Activated B cell treated with CpG ODN at 0.5 μM for 24 hours (primary cell): ENCODE data around the gene NCDN. TPM values are rescaled to one million over a fixed set of nuclear protein-coding genes. Genes with fewer than 3 reads are reported as not detected.

ENCODE experiments used
- ATAC-seq: fragments of 200-7000 bp; cut with Tn5 transposase; one replicate; pipeline ENCODE4 v1.10.0; 2021; ENCODE audit warnings: low read depth, mild to moderate bottlenecking, moderate library complexity
- CTCF ChIA-PET: fragments of 350-600 bp; sonication (Branson Sonifier 250); formaldehyde crosslinking; loops from one replicate; lab custom pipeline; 2021; ENCODE audit warnings: antibody characterized with exemption; lab: Charles Lee
- POLR2A ChIA-PET: fragments of 350-600 bp; sonication (Branson Sonifier 250); formaldehyde crosslinking; loops from one replicate; lab custom pipeline; 2021; ENCODE audit warnings: antibody characterized with exemption; lab: Charles Lee
- DNase-seq: peaks from one replicate; pipeline ENCODE4 v3.0.0; 2022
- H3K27ac Mint-ChIP-seq: one replicate; pipeline ENCODE4 v1.8.0; 2020; ENCODE audit warnings: mixed read lengths
- H3K27me3 Mint-ChIP-seq: one replicate; pipeline ENCODE4 v1.8.0; 2021; ENCODE audit warnings: mixed read lengths
- H3K36me3 Mint-ChIP-seq: one replicate; pipeline ENCODE4 v1.8.0; 2021; ENCODE audit warnings: low read depth, mixed read lengths
- H3K4me1 Mint-ChIP-seq: one replicate; pipeline ENCODE4 v1.8.0; 2021; ENCODE audit warnings: mixed read lengths
- H3K4me3 Mint-ChIP-seq: one replicate; pipeline ENCODE4 v1.8.0; 2020; ENCODE audit warnings: mild to moderate bottlenecking, mixed read lengths
- H3K9me3 Mint-ChIP-seq: one replicate; pipeline ENCODE4 v1.8.0; 2020; ENCODE audit warnings: mixed read lengths
- intact Hi-C: fragments of 100-400 bp; cut with micrococcal nuclease; formaldehyde crosslinking; loops from one replicate; pipeline ENCODE4 v1.15.1; 2024
- total RNA-seq: library from RNA; stranded (reverse); gene quantifications from 2 replicates; pipeline ENCODE4 v1.2.3, GENCODE V29; 2022
- TF ChIP-seq, protein P1 (sequence below): fragments of 200-600 bp; IDR thresholded peaks from one replicate; pipeline ENCODE4 v1.8.0; 2022; ENCODE audit warnings: antibody characterized with exemption, mild to moderate bottlenecking

NCDN gene, protein sequence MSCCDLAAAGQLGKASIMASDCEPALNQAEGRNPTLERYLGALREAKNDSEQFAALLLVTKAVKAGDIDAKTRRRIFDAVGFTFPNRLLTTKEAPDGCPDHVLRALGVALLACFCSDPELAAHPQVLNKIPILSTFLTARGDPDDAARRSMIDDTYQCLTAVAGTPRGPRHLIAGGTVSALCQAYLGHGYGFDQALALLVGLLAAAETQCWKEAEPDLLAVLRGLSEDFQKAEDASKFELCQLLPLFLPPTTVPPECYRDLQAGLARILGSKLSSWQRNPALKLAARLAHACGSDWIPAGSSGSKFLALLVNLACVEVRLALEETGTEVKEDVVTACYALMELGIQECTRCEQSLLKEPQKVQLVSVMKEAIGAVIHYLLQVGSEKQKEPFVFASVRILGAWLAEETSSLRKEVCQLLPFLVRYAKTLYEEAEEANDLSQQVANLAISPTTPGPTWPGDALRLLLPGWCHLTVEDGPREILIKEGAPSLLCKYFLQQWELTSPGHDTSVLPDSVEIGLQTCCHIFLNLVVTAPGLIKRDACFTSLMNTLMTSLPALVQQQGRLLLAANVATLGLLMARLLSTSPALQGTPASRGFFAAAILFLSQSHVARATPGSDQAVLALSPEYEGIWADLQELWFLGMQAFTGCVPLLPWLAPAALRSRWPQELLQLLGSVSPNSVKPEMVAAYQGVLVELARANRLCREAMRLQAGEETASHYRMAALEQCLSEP
- 15.2 and 18.4 TPM in 2 replicates for total RNA-seq

DNA sequence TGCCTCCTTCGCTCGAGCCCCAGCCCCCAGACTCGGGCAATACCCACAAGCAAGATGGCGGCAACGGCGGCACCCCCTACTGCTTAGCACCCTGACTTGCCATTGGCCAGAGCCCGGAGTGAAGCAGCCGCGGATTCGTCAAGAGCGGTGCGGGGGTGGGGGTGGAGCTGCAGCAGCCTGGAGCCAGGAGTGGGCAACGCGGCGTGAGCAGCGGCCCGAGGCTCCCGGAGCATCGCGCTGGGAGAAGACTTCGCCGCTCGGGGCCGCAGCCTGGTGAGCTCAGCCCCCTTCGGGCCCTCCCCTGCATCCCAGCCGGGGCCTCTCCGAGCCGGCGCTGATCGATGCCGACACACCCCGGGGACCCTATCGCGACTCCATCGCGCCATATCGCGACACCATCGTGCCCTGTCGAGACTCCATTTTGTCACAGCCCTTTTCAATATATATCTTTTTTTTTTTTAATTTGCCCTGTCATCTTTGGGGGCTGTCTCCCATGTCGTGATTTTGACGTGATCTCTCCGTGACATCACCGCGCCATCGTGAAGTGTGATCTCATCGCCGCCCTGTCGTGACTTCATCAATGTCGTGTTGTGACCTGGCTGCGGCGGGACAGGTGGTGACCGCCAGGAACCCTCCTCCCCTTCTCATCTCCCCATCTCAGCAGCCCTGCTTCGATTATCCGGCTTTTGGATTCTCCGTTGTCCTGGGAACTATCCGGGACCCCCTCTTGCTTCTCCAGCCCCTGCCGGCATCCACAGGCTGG, at the start of gene NCDN:
Gene NCDN, plus strand, starts transcription at position 189 of the 763 bp plus-strand sequence. Its CDS starts 392 bp downstream, at position 581.
- Mint-ChIP-seq H3K4me1 (peaks cover 32% of the 10 kb centered on the region), H3K27me3 (no peaks in the 10 kb centered on the region), H3K9me3 (no peaks in the 10 kb centered on the region), H3K4me3 (peak within 1 kb of the TSS; percentile 96), H3K27ac (peak within 1 kb of the TSS; percentile 96), H3K36me3 (peaks cover 17% of the 10 kb centered on the region)
- ChIA-PET POLR2A (interaction anchor here (0.5 to 2.0 kb wide), 11 partner anchors 15 to 685 kb away, joined by 3 to 11 read pairs (median 4); partner anchors contain the start of genes AGO3 and CLSPN), CTCF (interaction anchor here (1.5 kb wide), 1 partner anchor 107 kb away, joined by 7 read pairs; no protein-coding TSS in a partner anchor)
- DNase-seq (peak; percentile 87), ATAC-seq (peak; percentile 94)
- TF ChIP-seq, protein P1, sequence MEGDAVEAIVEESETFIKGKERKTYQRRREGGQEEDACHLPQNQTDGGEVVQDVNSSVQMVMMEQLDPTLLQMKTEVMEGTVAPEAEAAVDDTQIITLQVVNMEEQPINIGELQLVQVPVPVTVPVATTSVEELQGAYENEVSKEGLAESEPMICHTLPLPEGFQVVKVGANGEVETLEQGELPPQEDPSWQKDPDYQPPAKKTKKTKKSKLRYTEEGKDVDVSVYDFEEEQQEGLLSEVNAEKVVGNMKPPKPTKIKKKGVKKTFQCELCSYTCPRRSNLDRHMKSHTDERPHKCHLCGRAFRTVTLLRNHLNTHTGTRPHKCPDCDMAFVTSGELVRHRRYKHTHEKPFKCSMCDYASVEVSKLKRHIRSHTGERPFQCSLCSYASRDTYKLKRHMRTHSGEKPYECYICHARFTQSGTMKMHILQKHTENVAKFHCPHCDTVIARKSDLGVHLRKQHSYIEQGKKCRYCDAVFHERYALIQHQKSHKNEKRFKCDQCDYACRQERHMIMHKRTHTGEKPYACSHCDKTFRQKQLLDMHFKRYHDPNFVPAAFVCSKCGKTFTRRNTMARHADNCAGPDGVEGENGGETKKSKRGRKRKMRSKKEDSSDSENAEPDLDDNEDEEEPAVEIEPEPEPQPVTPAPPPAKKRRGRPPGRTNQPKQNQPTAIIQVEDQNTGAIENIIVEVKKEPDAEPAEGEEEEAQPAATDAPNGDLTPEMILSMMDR, result no peak
- intact Hi-C loops, result loop anchor here (1.0 to 5.0 kb wide), 7 partner anchors 16 to 665 kb away; partner anchors contain the start of genes PSMB2, SFPQ, TFAP2E and THRAP3

DNA sequence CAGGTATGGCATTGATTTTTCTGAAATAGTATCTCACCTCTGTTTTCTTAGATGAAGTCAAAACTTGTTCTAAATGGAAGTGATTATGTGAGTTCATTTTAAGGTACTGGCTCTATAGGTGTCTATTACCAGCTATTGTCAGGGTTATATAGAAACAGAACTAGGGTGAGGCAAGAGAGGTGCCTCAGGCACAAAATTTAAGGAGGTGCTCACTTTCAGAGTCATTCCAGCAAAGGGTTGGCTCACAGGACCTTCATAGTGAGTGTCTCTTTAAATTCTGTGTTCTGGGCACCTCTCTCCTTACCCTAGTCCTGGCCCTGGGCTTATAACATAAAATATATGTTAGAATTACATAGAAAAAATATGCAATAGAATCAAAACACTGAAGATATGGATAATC, 49.7 kb upstream of the NCDN start:
- Mint-ChIP-seq H3K27me3 (no peaks in the 10 kb centered on the region), H3K36me3 (peaks cover 39% of the 10 kb centered on the region), H3K4me3 (no peak overlapping the region), H3K9me3 (no peaks in the 10 kb centered on the region), H3K4me1 (peaks cover 35% of the 10 kb centered on the region), H3K27ac (no peak overlapping the region)
- TF ChIP-seq, protein P1, result no peak
- intact Hi-C loops, result no loop called here
- DNase-seq, result no peak
- ChIA-PET POLR2A (interaction anchor here (0.6 kb wide), 1 partner anchor 15 kb away, joined by 3 read pairs; no protein-coding TSS in a partner anchor), CTCF (no interaction called here)
- ATAC-seq, result no peak

- ChIA-PET CTCF (no interaction called here), POLR2A (no interaction called here)
- intact Hi-C loops, result no loop called here
- H3K4me1 Mint-ChIP-seq, result peaks cover 35% of the 10 kb centered on the region
- no peak overlapping the region for H3K27ac Mint-ChIP-seq
- TF ChIP-seq, protein P1, result no peak
- no peaks in the 10 kb centered on the region for H3K27me3 Mint-ChIP-seq
- H3K36me3 Mint-ChIP-seq, result peaks cover 33% of the 10 kb centered on the region
- H3K9me3 Mint-ChIP-seq, result no peaks in the 10 kb centered on the region
- no peak overlapping the region for H3K4me3 Mint-ChIP-seq
- no peak for DNase-seq
- no peak for ATAC-seq
Observed at GRCh38 chr1:35509558-35509957, 48.0 kb upstream of the NCDN start.

DNA sequence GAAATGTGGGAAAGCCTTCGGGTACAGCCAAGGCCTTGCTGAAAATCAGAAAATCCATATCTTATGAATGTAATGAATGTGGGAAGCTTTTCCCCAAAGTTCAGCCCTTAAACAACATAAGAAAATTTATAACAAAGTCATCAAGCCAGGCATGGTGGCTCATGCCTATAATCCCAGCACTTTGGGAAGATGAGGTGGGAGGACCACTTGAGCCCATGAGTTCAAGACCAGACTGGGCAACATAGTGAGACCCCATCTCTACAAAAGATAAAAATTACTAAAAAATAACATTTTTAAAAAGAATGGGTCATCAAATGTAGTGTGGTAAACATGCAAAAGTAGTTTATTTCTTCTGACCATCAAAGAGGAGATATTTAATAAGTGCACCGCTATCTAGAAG, 46.3 kb upstream of the NCDN start:
- TF ChIP-seq, protein P1, result no peak
- H3K36me3 Mint-ChIP-seq, result peaks cover 33% of the 10 kb centered on the region
- H3K27ac Mint-ChIP-seq, result no peak overlapping the region
- no peak for ATAC-seq
- peaks cover 28% of the 10 kb centered on the region for H3K4me1 Mint-ChIP-seq
- DNase-seq, result no peak
- no peaks in the 10 kb centered on the region for H3K27me3 Mint-ChIP-seq
- intact Hi-C loops, result no loop called here
- no peak overlapping the region for H3K4me3 Mint-ChIP-seq
- ChIA-PET POLR2A (no interaction called here), CTCF (no interaction called here)
- H3K9me3 Mint-ChIP-seq, result peaks cover 11% of the 10 kb centered on the region
